ENCODE data around the gene PARN.

The PARN gene

DNA sequence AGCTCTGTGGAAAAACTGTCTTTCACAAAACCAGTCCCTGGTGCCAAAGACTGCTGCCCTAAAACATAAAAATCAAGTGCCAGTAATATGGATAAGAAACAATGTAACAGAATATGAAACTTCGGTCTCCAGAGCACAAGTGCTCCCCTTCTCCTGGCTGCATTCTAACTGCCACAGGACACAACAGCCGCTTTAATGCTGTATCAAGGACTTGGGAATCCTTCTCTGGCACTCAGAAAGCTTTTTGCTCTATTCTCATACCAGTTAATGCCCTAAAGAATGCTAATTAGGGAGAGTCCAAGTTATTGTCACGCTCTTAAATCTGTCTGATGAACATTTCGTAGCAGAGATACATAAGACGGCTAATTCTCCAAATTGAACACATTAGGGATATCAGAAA is 90.9 kb downstream of the PARN start:
- H3K27me3 ChIP-seq (ENCODE audit: control insufficient read depth, insufficient read depth, low read length), result no peaks in the 10 kb centered on the region
- H3K9me3 ChIP-seq (ENCODE audit: control insufficient read depth, low read length), result no peaks in the 10 kb centered on the region
- H3K4me3 ChIP-seq (ENCODE audit: low read length), result no peak overlapping the region
- H3K36me3 ChIP-seq (ENCODE audit: control insufficient read depth, insufficient read depth, low read length), result no peaks in the 10 kb centered on the region
- no peaks in the 10 kb centered on the region for H3K4me1 ChIP-seq (ENCODE audit: control insufficient read depth, insufficient read depth, low read length)
- H3K9ac ChIP-seq (ENCODE audit: low read length), result no peak overlapping the region

DNA sequence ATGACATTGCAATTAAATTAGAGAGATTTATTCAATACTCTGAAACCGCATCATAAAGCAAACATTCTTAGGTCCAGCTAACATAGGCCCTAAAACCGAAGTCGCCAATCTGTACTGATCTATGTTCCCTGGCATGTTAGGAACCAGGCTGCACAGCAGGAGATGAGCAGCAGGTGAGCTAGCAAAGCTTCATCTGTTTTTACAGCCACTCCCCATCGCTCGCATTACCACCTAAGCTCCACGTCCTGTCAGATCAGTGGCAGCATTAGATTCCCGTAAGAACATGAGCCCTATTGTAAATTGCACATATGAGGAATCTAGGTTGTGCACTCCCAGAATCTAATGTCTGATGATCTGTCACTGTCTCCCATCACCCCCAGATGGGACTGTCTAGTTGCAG is 91.5 kb downstream of the PARN start:
- Histone ChIP-seq H3K9ac (ENCODE audit: low read length) (no peak overlapping the region), H3K4me3 (ENCODE audit: low read length) (no peak overlapping the region), H3K4me1 (ENCODE audit: control insufficient read depth, insufficient read depth, low read length) (no peaks in the 10 kb centered on the region), H3K27me3 (ENCODE audit: control insufficient read depth, insufficient read depth, low read length) (no peaks in the 10 kb centered on the region), H3K36me3 (ENCODE audit: control insufficient read depth, insufficient read depth, low read length) (no peaks in the 10 kb centered on the region), H3K9me3 (ENCODE audit: control insufficient read depth, low read length) (no peaks in the 10 kb centered on the region)

DNA sequence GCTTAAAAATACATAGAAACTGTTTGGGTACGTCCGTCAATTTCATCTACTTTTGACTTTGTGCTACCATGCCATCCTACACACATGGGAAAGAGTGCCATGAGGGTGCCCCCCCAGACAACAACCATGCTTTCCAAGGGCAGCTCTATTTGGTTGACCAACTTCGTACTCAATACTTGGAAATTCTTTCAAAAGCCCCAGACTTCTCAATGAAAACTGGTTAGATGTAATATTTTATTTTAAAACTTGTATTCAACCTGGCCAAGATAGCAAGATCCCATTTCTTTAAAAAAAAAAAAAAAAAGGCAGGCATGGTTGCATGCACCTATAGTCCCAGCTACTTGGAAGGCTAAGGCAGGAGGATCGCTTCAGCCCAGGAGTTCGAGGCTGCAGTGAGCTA is 98.4 kb downstream of the PARN start:
- Histone ChIP-seq H3K4me1 (ENCODE audit: control insufficient read depth, insufficient read depth, low read length) (no peaks in the 10 kb centered on the region), H3K9me3 (ENCODE audit: control insufficient read depth, low read length) (no peaks in the 10 kb centered on the region), H3K4me3 (ENCODE audit: low read length) (no peak overlapping the region), H3K36me3 (ENCODE audit: control insufficient read depth, insufficient read depth, low read length) (no peaks in the 10 kb centered on the region), H3K9ac (ENCODE audit: low read length) (no peak overlapping the region), H3K27me3 (ENCODE audit: control insufficient read depth, insufficient read depth, low read length) (no peaks in the 10 kb centered on the region)

DNA sequence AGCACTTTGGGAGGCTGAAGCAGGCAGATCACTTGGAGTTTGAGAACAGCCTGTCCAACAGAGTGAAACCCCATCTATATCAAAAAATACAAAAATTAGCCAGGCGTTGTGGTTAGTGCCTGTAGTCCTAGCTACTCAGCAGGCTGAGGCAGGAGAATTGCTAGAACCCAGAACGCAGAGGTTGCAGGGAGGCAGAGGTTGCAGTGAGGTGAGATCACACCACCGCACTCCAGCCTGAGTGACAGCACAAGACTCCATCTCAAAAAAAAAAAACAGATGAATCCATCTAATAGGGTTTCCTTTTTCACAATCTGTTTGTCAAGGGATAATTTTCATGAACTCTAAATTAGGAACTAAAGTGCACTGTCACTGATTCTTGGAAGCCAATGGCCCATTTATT is 99.0 kb downstream of the PARN start:
- H3K4me3 ChIP-seq (ENCODE audit: low read length), result no peak overlapping the region
- H3K9me3 ChIP-seq (ENCODE audit: control insufficient read depth, low read length), result no peaks in the 10 kb centered on the region
- no peaks in the 10 kb centered on the region for H3K36me3 ChIP-seq (ENCODE audit: control insufficient read depth, insufficient read depth, low read length)
- H3K27me3 ChIP-seq (ENCODE audit: control insufficient read depth, insufficient read depth, low read length), result no peaks in the 10 kb centered on the region
- no peak overlapping the region for H3K9ac ChIP-seq (ENCODE audit: low read length)
- H3K4me1 ChIP-seq (ENCODE audit: control insufficient read depth, insufficient read depth, low read length), result no peaks in the 10 kb centered on the region

DNA sequence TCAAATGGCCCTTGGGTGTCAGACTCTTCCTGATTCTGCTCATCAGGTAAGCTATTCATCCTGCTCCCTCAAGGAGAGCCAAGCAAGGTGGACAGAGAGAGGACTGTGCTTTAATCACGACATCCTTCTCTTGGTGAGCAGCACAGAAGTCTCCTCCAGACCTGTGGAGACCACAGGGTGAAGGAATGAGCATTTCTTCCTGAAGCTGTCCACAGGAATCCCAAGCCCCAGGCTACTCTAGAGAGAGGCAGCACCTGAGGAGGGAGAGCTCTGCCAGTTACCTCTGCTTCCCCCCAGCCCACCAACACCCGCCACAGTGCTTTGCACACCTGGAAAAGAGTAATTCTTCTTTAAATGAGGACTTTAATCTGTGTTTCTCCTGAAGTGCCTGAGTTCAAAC is 100.0 kb downstream of the PARN start:
- no peaks in the 10 kb centered on the region for H3K27me3 ChIP-seq (ENCODE audit: control insufficient read depth, insufficient read depth, low read length)
- H3K9ac ChIP-seq (ENCODE audit: low read length), result no peak overlapping the region
- no peak overlapping the region for H3K4me3 ChIP-seq (ENCODE audit: low read length)
- H3K9me3 ChIP-seq (ENCODE audit: control insufficient read depth, low read length), result no peaks in the 10 kb centered on the region
- H3K36me3 ChIP-seq (ENCODE audit: control insufficient read depth, insufficient read depth, low read length), result no peaks in the 10 kb centered on the region
- no peaks in the 10 kb centered on the region for H3K4me1 ChIP-seq (ENCODE audit: control insufficient read depth, insufficient read depth, low read length)

DNA sequence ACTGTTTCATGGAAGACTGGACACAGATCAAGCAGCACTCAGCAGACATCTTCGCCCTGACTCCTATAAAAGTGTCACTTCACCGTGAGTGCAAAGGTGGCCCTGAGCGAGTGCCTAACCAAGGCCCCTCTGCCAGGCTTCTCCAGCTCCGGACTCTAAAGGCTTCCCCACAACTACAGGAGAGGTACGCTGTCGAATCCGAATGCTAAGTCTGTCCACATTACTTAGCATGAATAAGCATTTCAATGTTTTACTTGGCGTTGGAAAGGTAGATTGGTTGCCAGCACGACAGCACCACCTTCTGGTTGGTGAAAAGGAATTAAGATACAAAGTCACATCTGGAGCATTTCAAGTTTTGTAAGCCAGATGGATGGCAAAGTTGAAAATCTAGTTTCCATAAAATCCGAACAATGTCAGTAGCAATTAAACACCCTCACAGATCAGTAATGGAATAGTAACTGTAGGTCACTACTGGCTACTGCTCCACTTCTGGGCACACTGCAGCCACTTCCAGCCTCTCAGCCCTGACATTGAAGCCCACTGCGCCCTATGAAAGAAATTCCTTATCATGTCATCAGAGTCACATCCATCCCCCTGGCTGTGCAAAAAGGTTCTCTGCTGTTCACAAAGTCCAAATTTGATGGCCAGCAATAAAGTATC is 100.9 kb downstream of the PARN start:
- no peak overlapping the region for H3K4me3 ChIP-seq (ENCODE audit: low read length)
- H3K9ac ChIP-seq (ENCODE audit: low read length), result no peak overlapping the region
- no peaks in the 10 kb centered on the region for H3K4me1 ChIP-seq (ENCODE audit: control insufficient read depth, insufficient read depth, low read length)
- H3K36me3 ChIP-seq (ENCODE audit: control insufficient read depth, insufficient read depth, low read length), result no peaks in the 10 kb centered on the region
- no peaks in the 10 kb centered on the region for H3K9me3 ChIP-seq (ENCODE audit: control insufficient read depth, low read length)
- no peaks in the 10 kb centered on the region for H3K27me3 ChIP-seq (ENCODE audit: control insufficient read depth, insufficient read depth, low read length)

DNA sequence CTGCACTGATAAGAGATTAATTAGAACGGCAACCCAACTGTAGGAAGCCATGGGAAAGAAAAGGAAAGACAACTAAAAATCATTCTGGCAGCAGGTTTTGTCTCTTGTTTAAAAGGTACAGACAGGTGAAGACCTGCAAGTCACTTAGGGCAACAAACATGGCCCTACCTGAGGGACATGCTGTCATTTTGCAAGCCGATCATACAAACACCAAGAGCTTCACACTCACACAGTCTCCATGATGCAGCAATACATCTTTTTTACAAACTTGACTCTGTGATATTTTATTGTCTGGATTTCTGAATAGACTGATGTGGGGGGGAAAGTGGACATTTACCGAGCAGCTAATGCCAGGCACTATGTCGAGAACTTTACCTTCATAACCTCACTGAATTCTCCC is 101.8 kb downstream of the PARN start:
- Histone ChIP-seq H3K9ac (ENCODE audit: low read length) (no peak overlapping the region), H3K4me3 (ENCODE audit: low read length) (no peak overlapping the region)

DNA sequence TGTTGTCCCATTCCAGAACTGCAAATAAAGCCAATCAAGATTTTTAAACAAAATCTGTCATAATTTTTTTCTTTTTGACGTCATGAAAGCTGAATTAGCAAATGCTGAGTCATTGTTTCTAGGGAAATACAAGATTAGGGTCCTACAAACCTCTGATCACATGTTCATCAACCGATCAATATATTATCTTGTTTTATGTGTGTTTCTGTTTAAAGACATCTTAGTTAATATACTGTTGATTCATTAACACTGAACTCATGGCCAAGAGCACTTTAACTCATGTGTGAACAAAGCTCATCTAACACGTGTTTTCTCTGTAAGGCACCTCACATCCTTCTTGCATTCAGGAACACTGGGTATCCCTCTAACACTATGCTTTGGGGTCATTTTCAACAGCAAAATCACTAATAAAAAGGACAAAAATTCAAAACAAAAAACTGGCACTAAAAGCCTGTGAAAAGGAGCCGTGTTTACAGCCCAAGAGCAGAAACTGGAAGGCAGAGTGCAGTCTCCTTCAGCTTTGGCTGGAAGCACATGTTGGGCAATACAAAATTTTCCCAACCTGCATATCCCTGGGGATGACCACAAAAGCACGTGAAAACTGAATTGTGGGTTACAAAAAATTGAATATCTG is 102.5 kb downstream of the PARN start:
- Histone ChIP-seq H3K36me3 (ENCODE audit: control insufficient read depth, insufficient read depth, low read length) (no peaks in the 10 kb centered on the region), H3K27me3 (ENCODE audit: control insufficient read depth, insufficient read depth, low read length) (no peaks in the 10 kb centered on the region), H3K9me3 (ENCODE audit: control insufficient read depth, low read length) (no peaks in the 10 kb centered on the region), H3K4me1 (ENCODE audit: control insufficient read depth, insufficient read depth, low read length) (no peaks in the 10 kb centered on the region), H3K4me3 (ENCODE audit: low read length) (no peak overlapping the region), H3K9ac (ENCODE audit: low read length) (no peak overlapping the region)

More for the DNA sequence above, 101.8 kb downstream of the PARN start:
- H3K4me1 ChIP-seq (ENCODE audit: control insufficient read depth, insufficient read depth, low read length), result no peaks in the 10 kb centered on the region
- no peaks in the 10 kb centered on the region for H3K9me3 ChIP-seq (ENCODE audit: control insufficient read depth, low read length)
- no peaks in the 10 kb centered on the region for H3K36me3 ChIP-seq (ENCODE audit: control insufficient read depth, insufficient read depth, low read length)
- H3K27me3 ChIP-seq (ENCODE audit: control insufficient read depth, insufficient read depth, low read length), result no peaks in the 10 kb centered on the region

DNA sequence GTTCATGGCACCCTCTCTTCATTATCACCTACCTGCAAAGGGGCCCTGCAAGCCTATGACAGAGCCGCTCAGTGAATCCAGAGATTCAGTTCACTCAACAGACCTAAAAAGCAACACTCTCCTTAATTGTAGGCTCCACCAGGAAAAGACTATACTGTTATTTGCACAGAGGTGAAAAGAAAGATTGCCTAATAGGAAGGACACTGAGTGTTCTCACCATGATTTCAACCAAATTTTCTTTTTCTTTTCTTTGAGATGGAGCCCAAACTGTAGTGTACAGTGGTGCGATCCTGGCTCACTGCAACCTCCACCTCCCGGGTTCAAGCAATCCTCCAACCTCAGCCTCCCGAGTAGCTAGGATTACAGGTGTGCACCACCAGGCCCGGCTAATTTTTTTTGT is 104.5 kb downstream of the PARN start:
- H3K27me3 ChIP-seq (ENCODE audit: control insufficient read depth, insufficient read depth, low read length), result no peaks in the 10 kb centered on the region
- H3K4me1 ChIP-seq (ENCODE audit: control insufficient read depth, insufficient read depth, low read length), result no peaks in the 10 kb centered on the region
- H3K36me3 ChIP-seq (ENCODE audit: control insufficient read depth, insufficient read depth, low read length), result no peaks in the 10 kb centered on the region
- H3K4me3 ChIP-seq (ENCODE audit: low read length), result no peak overlapping the region
- no peaks in the 10 kb centered on the region for H3K9me3 ChIP-seq (ENCODE audit: control insufficient read depth, low read length)
- H3K9ac ChIP-seq (ENCODE audit: low read length), result no peak overlapping the region

DNA sequence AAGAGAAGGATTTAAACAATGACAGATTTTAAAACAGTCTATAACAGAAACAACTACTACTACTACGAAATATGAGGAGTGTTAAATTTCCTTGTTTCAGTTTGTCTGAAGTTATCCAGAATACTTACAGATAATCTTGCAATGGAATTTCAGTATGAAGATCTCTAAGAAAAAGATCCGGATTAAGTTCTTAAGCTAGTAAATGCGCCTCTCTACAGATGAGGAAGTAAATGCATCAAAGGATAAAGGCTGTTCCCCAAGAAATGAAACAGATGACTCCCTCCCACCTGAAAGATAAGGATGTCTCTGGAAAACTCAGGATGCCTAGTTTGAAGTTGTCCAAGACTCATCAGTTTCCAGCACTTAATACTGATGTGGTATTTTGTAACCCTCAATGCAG is 105.1 kb downstream of the PARN start:
- Histone ChIP-seq H3K4me1 (ENCODE audit: control insufficient read depth, insufficient read depth, low read length) (no peaks in the 10 kb centered on the region), H3K9me3 (ENCODE audit: control insufficient read depth, low read length) (no peaks in the 10 kb centered on the region), H3K27me3 (ENCODE audit: control insufficient read depth, insufficient read depth, low read length) (no peaks in the 10 kb centered on the region), H3K4me3 (ENCODE audit: low read length) (no peak overlapping the region), H3K9ac (ENCODE audit: low read length) (no peak overlapping the region), H3K36me3 (ENCODE audit: control insufficient read depth, insufficient read depth, low read length) (no peaks in the 10 kb centered on the region)

DNA sequence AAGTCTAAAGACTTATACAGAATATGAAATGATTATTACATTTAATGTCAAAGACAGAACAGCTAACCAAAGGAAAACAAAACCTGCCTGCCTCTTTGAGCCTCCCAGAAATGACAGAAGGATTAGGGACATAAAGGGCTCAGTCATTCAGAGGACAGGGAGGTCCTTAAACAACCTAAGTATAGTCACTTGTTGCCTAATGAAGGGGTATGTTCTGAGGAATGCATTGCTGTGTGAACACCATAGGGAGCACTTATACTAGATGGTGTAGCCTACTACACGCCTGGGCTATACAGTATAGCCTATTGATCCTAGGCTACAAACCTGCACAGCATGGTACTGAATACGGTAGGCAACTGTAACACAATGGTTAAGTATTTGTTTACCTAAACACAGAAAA is 106.4 kb downstream of the PARN start:
- H3K4me1 ChIP-seq (ENCODE audit: control insufficient read depth, insufficient read depth, low read length), result no peaks in the 10 kb centered on the region
- no peaks in the 10 kb centered on the region for H3K36me3 ChIP-seq (ENCODE audit: control insufficient read depth, insufficient read depth, low read length)
- no peaks in the 10 kb centered on the region for H3K9me3 ChIP-seq (ENCODE audit: control insufficient read depth, low read length)
- no peak overlapping the region for H3K9ac ChIP-seq (ENCODE audit: low read length)
- no peaks in the 10 kb centered on the region for H3K27me3 ChIP-seq (ENCODE audit: control insufficient read depth, insufficient read depth, low read length)
- no peak overlapping the region for H3K4me3 ChIP-seq (ENCODE audit: low read length)

DNA sequence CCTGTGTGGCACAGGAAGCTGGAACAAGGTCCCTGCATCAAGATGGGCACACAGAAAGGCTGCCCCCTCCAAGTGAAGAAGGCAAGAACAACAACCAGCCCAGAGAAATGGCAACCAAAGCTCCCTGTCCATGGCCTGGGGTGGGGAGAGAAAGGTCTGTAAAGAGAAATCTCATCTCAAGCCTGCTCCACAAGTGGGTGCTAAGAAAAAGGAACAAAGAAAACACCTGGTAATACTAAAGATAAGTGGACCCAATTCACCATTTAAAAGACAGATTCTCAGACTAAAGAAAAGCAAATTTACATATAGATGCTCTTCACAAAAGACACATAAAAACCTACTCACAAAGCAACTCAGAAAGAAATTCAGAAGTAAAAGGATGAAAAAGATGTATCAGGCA is 107.4 kb downstream of the PARN start:
- Histone ChIP-seq H3K27me3 (ENCODE audit: control insufficient read depth, insufficient read depth, low read length) (no peaks in the 10 kb centered on the region), H3K36me3 (ENCODE audit: control insufficient read depth, insufficient read depth, low read length) (no peaks in the 10 kb centered on the region), H3K4me3 (ENCODE audit: low read length) (no peak overlapping the region), H3K9me3 (ENCODE audit: control insufficient read depth, low read length) (no peaks in the 10 kb centered on the region), H3K9ac (ENCODE audit: low read length) (no peak overlapping the region), H3K4me1 (ENCODE audit: control insufficient read depth, insufficient read depth, low read length) (no peaks in the 10 kb centered on the region)

DNA sequence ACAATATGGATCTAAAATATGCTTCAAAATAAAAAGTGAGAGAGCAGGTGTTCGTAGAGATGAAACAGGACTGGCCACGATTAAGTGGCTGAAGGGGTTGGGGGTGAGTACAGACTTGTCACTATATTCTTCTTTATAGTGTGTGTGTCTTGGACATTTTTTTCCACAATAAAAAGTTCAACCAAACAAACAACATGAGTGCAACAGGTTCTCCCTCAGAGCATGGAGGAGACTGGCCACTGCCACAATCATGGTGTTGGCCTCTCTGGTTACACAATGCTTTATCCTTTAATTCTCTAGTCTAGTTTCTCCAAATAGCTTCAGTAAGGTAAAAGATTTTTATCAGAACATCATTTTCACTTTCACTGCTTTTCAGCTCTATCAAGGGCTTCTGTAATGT is 109.3 kb downstream of the PARN start:
- Histone ChIP-seq H3K9me3 (ENCODE audit: control insufficient read depth, low read length) (no peaks in the 10 kb centered on the region), H3K4me3 (ENCODE audit: low read length) (no peak overlapping the region), H3K27me3 (ENCODE audit: control insufficient read depth, insufficient read depth, low read length) (no peaks in the 10 kb centered on the region), H3K36me3 (ENCODE audit: control insufficient read depth, insufficient read depth, low read length) (no peaks in the 10 kb centered on the region), H3K9ac (ENCODE audit: low read length) (no peak overlapping the region), H3K4me1 (ENCODE audit: control insufficient read depth, insufficient read depth, low read length) (no peaks in the 10 kb centered on the region)

All from mucosa of stomach (tissue), 1 donor.